SK-N-SH treated with all-trans-retinoic acid at 6 μM for 48 hours (cell line): ENCODE measurements around the gene GFPT2.

Experiments used
- ARNTL ChIP-seq: fragments of 450-650 bp; formaldehyde crosslinking; IDR thresholded peaks from 2 replicates; pipeline ENCODE4 v1.5.0; 2020; ENCODE audit warnings: low read depth, mild to moderate bottlenecking, moderate library complexity, borderline replicate concordance
- PPARA ChIP-seq: fragments of 250-450 bp; sonication (Bioruptor Pico); IDR thresholded peaks from 2 replicates; pipeline ENCODE4 v1.5.0; 2020; ENCODE audit warnings: mild to moderate bottlenecking, borderline replicate concordance
- RARB ChIP-seq: fragments of 250-450 bp; sonication (Bioruptor Pico); IDR thresholded peaks from 2 replicates; pipeline ENCODE4 v1.8.0; 2021; ENCODE audit warnings: mild to moderate bottlenecking, moderate library complexity
- TCF4 ChIP-seq: fragments of 250-450 bp; sonication (Bioruptor Pico); IDR thresholded peaks from 2 replicates; pipeline ENCODE4 v1.8.0; 2021; ENCODE audit warnings: mild to moderate bottlenecking, moderate library complexity, borderline replicate concordance
- TOX ChIP-seq: fragments of 250-450 bp; sonication (Bioruptor Pico); IDR thresholded peaks from 2 replicates; pipeline ENCODE4 v1.8.0; 2021; ENCODE audit warnings: mild to moderate bottlenecking, moderate library complexity, borderline replicate concordance
- ZFP3 ChIP-seq: fragments of 250-450 bp; sonication (Bioruptor Pico); IDR thresholded peaks from 2 replicates; pipeline ENCODE4 v1.5.0; 2020; ENCODE audit warnings: mild to moderate bottlenecking, moderate library complexity
- ZFP30 ChIP-seq: fragments of 450-650 bp; formaldehyde crosslinking; IDR thresholded peaks from 2 replicates; pipeline ENCODE4 v1.5.0; 2022; ENCODE audit warnings: mild to moderate bottlenecking, moderate library complexity
- ZNF8 ChIP-seq: fragments of 450-650 bp; formaldehyde crosslinking; IDR thresholded peaks from 2 replicates; pipeline ENCODE4 v1.5.0; 2020; ENCODE audit warnings: mild to moderate bottlenecking, moderate library complexity
- TF ChIP-seq, protein P1 (sequence below): fragments of 250-450 bp; sonication (Bioruptor Pico); IDR thresholded peaks from 2 replicates; pipeline ENCODE4 v1.8.0; 2020; ENCODE audit warnings: mild to moderate bottlenecking, moderate library complexity, borderline replicate concordance
- TF ChIP-seq, protein P2 (sequence below): fragments of 250-450 bp; sonication (Bioruptor Pico); IDR thresholded peaks from 2 replicates; pipeline ENCODE4 v1.5.1; 2020; ENCODE audit warnings: low read depth, mild to moderate bottlenecking, moderate library complexity
- TF ChIP-seq, protein P3 (sequence below): fragments of 250-450 bp; sonication (Bioruptor Pico); IDR thresholded peaks from 2 replicates; pipeline ENCODE4 v1.8.0; 2021; ENCODE audit warnings: low read depth, mild to moderate bottlenecking, moderate library complexity, borderline replicate concordance

DNA sequence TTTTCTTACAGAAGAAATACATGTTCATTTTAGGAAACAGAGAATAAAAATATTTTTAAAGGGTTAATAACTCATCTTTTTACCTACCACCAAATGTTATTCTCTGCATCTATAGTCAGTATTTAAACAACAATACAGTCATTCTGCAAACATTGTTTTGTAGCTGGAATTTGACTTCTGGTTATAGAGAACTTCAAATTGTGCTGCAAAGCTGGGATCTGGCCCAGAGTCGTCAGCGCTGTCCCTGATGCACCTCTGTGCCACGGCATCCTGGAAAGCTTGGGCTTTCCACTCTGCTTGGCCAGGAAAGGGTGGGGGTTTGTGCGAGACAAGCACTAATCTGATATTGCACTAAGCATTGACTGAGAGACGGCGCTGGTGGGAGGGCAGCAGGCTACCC, 5.0 kb upstream of the GFPT2 start:
- no peak for TF ChIP-seq TOX (CRISPR knock-in tag)
- TF ChIP-seq, protein P1, sequence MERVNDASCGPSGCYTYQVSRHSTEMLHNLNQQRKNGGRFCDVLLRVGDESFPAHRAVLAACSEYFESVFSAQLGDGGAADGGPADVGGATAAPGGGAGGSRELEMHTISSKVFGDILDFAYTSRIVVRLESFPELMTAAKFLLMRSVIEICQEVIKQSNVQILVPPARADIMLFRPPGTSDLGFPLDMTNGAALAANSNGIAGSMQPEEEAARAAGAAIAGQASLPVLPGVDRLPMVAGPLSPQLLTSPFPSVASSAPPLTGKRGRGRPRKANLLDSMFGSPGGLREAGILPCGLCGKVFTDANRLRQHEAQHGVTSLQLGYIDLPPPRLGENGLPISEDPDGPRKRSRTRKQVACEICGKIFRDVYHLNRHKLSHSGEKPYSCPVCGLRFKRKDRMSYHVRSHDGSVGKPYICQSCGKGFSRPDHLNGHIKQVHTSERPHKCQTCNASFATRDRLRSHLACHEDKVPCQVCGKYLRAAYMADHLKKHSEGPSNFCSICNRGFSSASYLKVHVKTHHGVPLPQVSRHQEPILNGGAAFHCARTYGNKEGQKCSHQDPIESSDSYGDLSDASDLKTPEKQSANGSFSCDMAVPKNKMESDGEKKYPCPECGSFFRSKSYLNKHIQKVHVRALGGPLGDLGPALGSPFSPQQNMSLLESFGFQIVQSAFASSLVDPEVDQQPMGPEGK (CRISPR knock-in tag), result no peak
- no peak for TF ChIP-seq ZNF8 (CRISPR knock-in tag)
- TF ChIP-seq ZFP3 (CRISPR knock-in tag), result no peak
- TF ChIP-seq RARB (CRISPR knock-in tag), result no peak
- no peak for TF ChIP-seq TCF4 (CRISPR knock-in tag)
- no peak for TF ChIP-seq ARNTL (CRISPR knock-in tag)
- TF ChIP-seq ZFP30, result no peak
- TF ChIP-seq, protein P2, sequence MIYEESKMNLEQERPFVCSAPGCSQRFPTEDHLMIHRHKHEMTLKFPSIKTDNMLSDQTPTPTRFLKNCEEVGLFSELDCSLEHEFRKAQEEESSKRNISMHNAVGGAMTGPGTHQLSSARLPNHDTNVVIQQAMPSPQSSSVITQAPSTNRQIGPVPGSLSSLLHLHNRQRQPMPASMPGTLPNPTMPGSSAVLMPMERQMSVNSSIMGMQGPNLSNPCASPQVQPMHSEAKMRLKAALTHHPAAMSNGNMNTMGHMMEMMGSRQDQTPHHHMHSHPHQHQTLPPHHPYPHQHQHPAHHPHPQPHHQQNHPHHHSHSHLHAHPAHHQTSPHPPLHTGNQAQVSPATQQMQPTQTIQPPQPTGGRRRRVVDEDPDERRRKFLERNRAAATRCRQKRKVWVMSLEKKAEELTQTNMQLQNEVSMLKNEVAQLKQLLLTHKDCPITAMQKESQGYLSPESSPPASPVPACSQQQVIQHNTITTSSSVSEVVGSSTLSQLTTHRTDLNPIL (CRISPR knock-in tag), result no peak
- no peak for TF ChIP-seq PPARA (CRISPR knock-in tag)
- TF ChIP-seq, protein P3, sequence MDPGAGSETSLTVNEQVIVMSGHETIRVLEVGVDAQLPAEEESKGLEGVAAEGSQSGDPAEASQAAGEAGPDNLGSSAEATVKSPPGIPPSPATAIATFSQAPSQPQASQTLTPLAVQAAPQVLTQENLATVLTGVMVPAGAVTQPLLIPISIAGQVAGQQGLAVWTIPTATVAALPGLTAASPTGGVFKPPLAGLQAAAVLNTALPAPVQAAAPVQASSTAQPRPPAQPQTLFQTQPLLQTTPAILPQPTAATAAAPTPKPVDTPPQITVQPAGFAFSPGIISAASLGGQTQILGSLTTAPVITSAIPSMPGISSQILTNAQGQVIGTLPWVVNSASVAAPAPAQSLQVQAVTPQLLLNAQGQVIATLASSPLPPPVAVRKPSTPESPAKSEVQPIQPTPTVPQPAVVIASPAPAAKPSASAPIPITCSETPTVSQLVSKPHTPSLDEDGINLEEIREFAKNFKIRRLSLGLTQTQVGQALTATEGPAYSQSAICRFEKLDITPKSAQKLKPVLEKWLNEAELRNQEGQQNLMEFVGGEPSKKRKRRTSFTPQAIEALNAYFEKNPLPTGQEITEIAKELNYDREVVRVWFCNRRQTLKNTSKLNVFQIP (CRISPR knock-in tag), result no peak
